Stomach (tissue), 4 donors: ENCODE data around the gene CACNA1I.

ENCODE experiments used
- POLR2A ChIP-seq, 4 donors: fragments of 450-650 bp; IDR thresholded peaks; one replicate each; pipeline ENCODE4 v1.6.1; 2016; ENCODE audit warnings: antibody characterized with exemption in 4 of 4, control low read depth in 2 of 4, mild to moderate bottlenecking in 1 of 4, moderate library complexity in 1 of 4
- TF ChIP-seq, protein P1 (sequence below), 7 experiments: fragments of 450-650 bp in 4 of 7; fragments of 200-600 bp in 3 of 7; sonication (generic) in 3 of 7; IDR thresholded peaks; one replicate each; pipeline ENCODE4 v1.5.1; 2016 to 2019; ENCODE audit warnings: antibody characterized with exemption in 7 of 7, control low read depth in 2 of 7, mild to moderate bottlenecking in 1 of 7

- TF ChIP-seq, protein P1, sequence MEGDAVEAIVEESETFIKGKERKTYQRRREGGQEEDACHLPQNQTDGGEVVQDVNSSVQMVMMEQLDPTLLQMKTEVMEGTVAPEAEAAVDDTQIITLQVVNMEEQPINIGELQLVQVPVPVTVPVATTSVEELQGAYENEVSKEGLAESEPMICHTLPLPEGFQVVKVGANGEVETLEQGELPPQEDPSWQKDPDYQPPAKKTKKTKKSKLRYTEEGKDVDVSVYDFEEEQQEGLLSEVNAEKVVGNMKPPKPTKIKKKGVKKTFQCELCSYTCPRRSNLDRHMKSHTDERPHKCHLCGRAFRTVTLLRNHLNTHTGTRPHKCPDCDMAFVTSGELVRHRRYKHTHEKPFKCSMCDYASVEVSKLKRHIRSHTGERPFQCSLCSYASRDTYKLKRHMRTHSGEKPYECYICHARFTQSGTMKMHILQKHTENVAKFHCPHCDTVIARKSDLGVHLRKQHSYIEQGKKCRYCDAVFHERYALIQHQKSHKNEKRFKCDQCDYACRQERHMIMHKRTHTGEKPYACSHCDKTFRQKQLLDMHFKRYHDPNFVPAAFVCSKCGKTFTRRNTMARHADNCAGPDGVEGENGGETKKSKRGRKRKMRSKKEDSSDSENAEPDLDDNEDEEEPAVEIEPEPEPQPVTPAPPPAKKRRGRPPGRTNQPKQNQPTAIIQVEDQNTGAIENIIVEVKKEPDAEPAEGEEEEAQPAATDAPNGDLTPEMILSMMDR (IDR thresholded peaks at IDR 0.05) = no peak
- no peak for TF ChIP-seq POLR2A (IDR thresholded peaks at IDR 0.05)
Measured at GRCh38 chr22:39658806-39659463, 88.4 kb downstream of the CACNA1I start.
